MM.1S (cell line): ENCODE measurements around the gene CYB5R2.

Experiments
- CTCF ChIP-seq: fragments of 300-600 bp; sonication (generic); IDR thresholded peaks from 2 replicates; pipeline ENCODE4 v1.5.1; 2016; ENCODE audit warnings: antibody characterized with exemption, low read length, mixed read lengths
- EZH2phosphoT487 ChIP-seq: fragments of 300-600 bp; sonication (generic); IDR thresholded peaks from 2 replicates; pipeline ENCODE4 v1.6.1; 2018; ENCODE audit warnings: antibody characterized with exemption, low read length

GRCh38 chr11:7677071-7677470 is 3.8 kb upstream of the CYB5R2 start:
- TF ChIP-seq CTCF (no peak), EZH2phosphoT487 (no peak)
